ENCODE measurements around the gene GIMAP8.
"Not testable (repeated sequence)": the region's sequence is repeated elsewhere in the genome, so short reads cannot be mapped to it uniquely, and the experiment has no call there.

Gene GIMAP8

GRCh38 chr7:150514748-150515222 is 64.4 kb downstream of the GIMAP8 start, which contains the start of gene GIMAP7:
TSS of gene GIMAP7 (plus strand) at chr7:150514872. CDS start at chr7:150519975, 5,103 bp downstream.
- no peak for DNase-seq (ENCODE audit: low read depth)

GRCh38 chr7:150515248-150516147 is 65.1 kb downstream of the GIMAP8 start:
- DNase-seq (ENCODE audit: low read depth), result no peak

- no peak for DNase-seq (ENCODE audit: low read depth)
Observed at GRCh38 chr7:150516956-150517745, 66.7 kb downstream of the GIMAP8 start.

GRCh38 chr7:150519310-150519709 is 68.9 kb downstream of the GIMAP8 start:
- no peak for DNase-seq (ENCODE audit: low read depth)

GRCh38 chr7:150520145-150520544 is 69.7 kb downstream of the GIMAP8 start:
- no peak for DNase-seq (ENCODE audit: low read depth)

- DNase-seq (ENCODE audit: low read depth), result not testable (repeated sequence)
Observed at GRCh38 chr7:150522931-150523330, 72.5 kb downstream of the GIMAP8 start.

GRCh38 chr7:150524018-150524417 is 73.6 kb downstream of the GIMAP8 start:
- DNase-seq (ENCODE audit: low read depth), result no peak
